Measurements from ENCODE around the gene LRP1B.
"Not testable (repeated sequence)": the region's sequence is repeated elsewhere in the genome, so short reads cannot be mapped to it uniquely, and the experiment has no call there.

Gene LRP1B

GRCh38 chr2:141207036-141207385, 923.8 kb downstream of the LRP1B start:
- DNase-seq = no peak

GRCh38 chr2:141201016-141201565, 929.7 kb downstream of the LRP1B start:
- DNase-seq = no peak

- DNase-seq = no peak
Measured at GRCh38 chr2:141200191-141200590, 930.6 kb downstream of the LRP1B start.

DNA sequence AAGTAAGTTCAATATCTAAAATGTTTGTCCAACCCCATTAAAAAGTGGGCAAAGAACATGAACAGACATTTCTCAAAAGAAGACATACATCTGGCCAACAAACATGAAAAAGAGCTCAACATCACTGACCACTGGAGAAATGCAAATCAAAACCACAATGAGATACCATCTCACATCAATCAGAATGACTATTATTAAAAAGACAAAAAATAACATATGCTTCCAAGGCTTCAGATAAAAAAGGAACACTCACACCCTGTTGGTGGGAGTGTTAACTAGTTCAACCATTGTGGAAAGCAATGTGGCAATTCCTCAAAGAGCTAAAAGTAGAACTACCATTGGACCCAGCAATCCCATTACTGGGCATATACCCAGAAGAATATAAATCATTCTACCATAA, 931.1 kb downstream of the LRP1B start:
- no peak for DNase-seq

DNA sequence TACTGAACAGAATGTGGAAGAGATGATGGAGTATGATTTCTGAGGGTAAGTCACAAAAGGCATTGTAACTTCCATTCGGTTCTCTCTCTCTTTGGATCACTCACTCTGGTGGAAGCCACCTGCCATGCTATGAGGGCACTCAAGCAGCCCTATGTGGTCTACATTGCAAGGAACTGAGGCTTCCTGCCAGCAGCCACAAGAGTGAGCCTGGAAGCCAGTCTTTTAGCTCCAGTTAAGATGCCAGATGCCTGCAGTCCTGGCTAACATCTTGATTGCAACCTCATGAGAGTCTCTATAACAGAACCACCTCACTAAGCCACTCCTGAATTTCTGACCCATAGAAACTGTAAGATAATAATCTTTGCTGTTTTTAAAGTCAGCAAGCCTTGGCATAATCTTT, 935.7 kb downstream of the LRP1B start:
- DNase-seq = no peak

- DNase-seq = no peak
Measured at GRCh38 chr2:141187075-141187439, 943.8 kb downstream of the LRP1B start.

DNA sequence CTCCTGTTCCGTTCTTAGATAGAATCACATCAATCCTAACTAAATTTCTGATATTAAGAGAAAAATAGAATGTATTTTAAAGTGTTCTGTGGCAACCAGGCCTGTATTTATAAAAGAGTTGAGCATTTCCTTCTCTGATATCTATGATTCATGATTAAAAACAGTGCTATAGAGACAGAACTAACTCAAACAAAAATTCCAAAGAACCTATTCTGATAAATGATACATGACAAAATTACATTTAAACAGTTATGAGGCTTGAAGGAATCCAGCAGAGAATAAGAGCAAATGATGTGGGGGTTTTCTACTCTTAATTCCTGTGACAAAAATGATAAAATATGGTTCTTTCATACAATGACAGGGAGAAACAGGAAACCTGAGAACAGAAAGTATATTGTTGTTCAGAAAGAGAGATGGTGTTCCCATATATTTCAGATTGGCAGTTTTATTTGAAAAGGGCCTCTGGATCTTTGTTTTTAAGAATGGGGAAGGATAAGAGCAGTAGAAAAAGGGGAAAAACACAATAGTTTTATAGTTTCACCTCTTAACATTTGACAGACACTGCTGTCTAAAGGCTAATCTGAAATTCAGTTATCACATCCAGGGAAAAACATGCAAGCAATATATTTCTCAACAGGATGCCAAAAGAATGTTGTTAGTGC, 944.3 kb downstream of the LRP1B start:
- no peak for DNase-seq

- no peak for DNase-seq
Measured at GRCh38 chr2:141182246-141182645, 948.6 kb downstream of the LRP1B start.

GRCh38 chr2:141169117-141169516, 961.7 kb downstream of the LRP1B start:
- not testable (repeated sequence) for DNase-seq

DNA sequence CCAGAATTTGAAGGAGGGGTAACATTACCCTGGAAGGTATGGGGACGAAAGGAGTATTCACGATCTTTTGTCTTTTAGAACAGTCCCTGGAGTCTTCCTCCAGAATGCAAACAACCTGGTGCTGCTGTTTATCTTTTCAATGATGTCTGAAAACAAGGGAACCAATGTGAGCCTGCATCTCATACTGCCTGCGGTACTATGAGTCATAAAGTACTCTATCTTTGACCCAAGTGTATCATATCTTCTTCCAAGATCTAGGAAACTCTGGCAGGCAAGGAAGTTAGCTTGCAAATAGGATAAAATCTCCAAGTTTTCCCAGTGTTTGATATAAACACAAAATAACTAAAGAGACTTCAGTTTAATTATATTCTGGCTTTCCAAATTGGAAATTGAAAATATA, 968.5 kb downstream of the LRP1B start:
- DNase-seq = no peak

DNA sequence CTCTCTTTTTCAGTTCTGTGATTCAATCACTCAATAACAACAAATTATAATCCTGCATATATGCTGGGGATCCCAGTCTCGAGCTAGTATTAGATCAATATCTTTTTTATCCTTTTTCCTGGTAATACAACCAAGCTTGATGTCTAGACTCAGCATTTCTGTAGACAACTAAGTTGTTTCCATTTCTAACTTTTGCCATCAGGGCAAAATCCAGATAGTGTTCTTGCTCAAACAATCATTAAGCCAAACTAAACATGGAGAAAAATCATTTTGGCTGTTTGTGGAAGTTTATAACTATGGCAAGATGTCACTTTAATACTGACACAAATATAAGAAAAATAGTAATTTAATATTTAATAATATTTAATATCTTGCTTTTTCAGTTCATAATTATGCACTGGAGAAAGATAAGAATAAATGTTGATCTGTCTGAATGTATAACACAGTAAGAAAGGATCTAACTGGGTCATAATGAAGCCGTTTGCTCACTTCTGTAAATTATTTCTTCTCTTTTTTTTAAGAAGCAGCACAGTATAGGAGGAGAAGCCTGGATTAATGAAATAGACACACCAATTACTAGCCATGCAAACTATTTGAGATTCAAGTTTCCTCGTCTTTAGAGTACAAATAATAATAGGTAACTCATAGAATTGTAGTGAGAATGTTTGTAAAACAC, 979.1 kb downstream of the LRP1B start:
- DNase-seq = no peak

- DNase-seq = no peak
Measured at GRCh38 chr2:141142025-141142424, 988.8 kb downstream of the LRP1B start.

DNA sequence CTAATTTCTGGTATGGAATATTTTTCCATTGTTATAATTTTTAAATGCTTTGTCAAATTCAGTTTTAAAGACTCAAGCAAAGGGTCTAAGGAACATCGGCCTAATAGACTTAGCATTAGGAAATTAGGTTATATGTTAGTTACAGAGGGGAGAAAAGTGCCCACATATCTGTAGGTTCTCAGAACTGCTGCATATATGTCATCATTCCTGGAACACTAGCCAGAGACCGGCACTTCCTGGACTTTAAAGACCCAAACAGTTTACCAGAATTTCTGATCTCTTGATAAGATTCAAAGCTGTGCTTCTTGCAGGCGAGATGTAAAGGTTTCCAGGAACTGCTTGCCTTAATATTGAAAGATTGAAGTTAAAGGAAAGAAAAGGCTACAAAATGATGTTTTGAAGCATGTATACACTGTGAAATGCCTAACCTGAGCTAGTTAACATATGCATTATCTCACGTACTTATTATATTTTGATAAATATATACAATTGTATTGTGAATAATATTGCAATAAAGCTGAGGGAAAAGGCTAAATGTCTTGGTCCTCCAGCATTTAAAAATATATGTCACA, 993.6 kb downstream of the LRP1B start:
- DNase-seq = no peak

- no peak for DNase-seq
Measured at GRCh38 chr2:141133883-141134282, 996.9 kb downstream of the LRP1B start.

GRCh38 chr2:141125432-141125831, 1005.4 kb downstream of the LRP1B start:
- no peak for DNase-seq

- no peak for DNase-seq
Measured at GRCh38 chr2:141118836-141119235, 1012.0 kb downstream of the LRP1B start.

- DNase-seq = no peak
Measured at GRCh38 chr2:141113301-141113700, 1017.5 kb downstream of the LRP1B start.

DNA sequence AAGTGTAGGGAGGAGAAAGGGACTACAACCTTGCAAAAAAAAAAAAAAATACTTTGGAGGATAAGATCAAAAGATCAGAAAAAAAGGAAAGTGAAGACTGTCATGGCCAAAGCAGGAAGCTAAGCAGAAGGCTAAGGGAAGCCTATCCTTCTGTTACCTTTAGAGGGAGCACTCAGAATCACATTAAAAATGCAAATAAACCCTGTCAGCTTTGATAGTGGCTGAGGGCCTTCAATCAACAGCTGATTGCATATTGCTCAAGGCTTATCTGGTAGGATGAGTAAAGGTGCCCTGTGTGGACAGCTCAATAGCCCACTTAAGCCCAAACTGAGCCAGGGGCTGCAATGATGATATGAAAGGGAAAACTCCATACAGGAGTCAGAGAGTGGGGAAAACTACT, 1021.2 kb downstream of the LRP1B start:
- DNase-seq = no peak

DNA sequence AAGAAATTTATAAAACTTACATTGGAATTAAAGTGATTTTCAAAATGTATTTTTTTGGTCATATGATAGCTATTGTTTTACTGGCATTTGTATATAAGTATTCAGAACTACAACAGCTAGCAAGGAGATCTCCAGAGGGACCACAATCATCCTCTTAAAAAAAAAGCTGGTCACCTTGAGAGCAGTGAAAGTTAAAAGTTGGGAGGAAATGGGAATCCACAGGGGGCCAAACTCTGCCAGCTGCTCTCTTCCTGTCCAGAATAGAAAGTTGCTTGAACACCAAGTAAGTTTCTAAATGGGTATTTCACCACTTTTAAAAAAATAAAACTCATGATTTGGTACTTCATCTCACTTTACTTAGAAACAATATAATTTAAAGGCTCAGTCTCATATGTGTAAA, 1025.1 kb downstream of the LRP1B start:
- no peak for DNase-seq

DNA sequence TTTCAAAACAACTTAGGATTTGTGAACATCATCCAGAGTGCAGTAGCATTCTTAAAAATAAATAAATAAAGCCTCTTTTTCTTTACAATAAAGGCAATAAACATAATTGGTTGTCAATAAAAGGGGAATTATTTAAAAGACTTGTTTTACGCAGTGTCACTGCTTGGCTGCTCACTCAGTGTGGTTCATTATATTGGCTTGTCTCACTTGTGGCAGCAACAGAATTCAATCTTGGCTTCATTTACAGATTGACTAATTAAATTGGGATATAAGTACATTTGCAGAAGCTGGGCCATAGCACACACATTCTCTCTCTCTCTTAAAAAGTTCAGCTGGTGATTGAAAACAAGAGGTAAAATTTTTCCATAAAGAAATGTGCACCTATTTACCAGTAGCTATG, 1027.6 kb downstream of the LRP1B start:
- DNase-seq = no peak

DNA sequence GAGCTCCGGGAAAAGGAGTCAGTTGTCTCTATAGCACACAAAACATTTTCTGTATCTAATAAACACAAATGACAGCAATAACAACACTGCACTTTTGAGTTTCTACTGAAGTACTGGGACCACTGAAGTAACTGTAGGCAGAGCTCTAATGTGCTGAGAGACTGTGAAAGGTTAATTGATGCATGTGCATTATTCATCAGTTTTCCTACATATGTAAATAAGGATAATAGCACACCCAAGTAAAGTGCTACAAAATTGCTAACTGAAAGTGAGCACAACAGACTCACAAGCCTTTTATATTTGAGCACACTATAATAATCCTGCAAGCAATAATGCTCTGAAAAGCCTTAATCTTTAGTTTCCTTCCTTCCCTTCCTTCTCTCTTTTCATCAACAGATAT, 1051.6 kb downstream of the LRP1B start:
- no peak for DNase-seq

DNA sequence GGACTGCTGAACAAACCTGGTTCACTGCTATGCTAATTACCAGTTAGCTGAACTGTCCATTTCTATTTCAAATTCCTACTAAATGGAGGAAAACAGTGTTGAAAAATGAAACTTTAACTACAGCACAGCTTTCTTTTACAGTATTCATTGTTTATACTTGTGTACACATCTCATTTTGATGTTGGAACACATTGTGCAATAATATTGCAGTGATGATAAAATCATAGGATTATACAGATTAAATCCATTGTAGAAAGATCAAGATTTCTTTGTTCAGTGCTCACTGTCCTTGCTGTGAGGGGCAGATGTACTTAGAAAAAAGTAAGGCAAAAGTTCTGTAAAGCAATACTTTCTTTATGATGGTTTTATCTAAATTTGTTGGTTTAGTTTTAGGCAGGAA, 1055.1 kb downstream of the LRP1B start:
- DNase-seq = no peak

- DNase-seq = no peak
Measured at GRCh38 chr2:141068053-141068682, 1062.6 kb downstream of the LRP1B start.

DNA sequence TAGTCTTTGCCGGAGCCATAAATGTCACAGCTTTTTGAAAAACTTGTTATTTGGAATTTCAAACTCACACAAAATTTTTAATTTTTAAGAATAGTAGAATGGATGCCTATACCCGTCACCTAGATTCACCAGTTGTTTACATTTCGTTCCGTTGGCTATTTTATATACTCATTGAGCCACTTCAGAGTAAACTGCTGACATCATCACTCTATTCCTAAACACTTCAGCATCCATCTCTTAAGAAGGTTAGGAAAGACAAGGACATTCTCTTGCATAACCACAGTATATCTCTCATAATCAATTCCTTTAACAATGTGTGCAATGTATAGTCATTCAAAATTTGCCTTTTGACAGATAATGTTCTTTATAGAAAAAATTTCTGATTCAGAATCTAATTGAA, 1065.8 kb downstream of the LRP1B start:
- no peak for DNase-seq
